CD4-positive, alpha-beta T cell treated with Interleukin-2 at 100 ng/mL for 4 hours (primary cell): ENCODE results near the gene CALCOCO2.
A peak's percentile ranks its signal among the peaks of the same experiment; 100 is the strongest.
"Not testable (repeated sequence)": the region's sequence is repeated elsewhere in the genome, so short reads cannot be mapped to it uniquely, and the experiment has no call there.

Experiments
- DNase-seq: peaks from one replicate; pipeline ENCODE4 v3.0.0-alpha.2; 2020; ENCODE audit warnings: low spot score

CALCOCO2 gene

DNA sequence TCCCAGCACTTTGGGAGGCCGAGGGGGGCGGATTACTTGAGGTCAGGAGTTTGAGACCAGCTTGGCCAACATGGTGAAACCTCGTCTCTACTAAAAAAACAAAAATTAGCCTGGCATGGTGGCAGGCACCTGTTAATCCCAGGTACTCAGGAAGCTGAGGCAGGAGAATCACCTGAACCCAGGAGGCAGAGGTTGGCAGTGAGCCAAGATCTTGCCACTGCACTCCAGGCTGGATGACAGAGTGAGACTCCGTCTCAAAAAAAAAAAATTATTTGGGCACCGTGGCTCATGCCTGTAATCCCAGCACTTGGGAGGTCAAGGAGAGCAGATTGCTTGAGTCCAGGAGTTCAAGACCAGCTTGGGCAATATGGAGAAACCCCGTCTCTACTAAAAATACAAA lies 9.9 kb upstream of the CALCOCO2 start:
- DNase-seq, result not testable (repeated sequence)

DNA sequence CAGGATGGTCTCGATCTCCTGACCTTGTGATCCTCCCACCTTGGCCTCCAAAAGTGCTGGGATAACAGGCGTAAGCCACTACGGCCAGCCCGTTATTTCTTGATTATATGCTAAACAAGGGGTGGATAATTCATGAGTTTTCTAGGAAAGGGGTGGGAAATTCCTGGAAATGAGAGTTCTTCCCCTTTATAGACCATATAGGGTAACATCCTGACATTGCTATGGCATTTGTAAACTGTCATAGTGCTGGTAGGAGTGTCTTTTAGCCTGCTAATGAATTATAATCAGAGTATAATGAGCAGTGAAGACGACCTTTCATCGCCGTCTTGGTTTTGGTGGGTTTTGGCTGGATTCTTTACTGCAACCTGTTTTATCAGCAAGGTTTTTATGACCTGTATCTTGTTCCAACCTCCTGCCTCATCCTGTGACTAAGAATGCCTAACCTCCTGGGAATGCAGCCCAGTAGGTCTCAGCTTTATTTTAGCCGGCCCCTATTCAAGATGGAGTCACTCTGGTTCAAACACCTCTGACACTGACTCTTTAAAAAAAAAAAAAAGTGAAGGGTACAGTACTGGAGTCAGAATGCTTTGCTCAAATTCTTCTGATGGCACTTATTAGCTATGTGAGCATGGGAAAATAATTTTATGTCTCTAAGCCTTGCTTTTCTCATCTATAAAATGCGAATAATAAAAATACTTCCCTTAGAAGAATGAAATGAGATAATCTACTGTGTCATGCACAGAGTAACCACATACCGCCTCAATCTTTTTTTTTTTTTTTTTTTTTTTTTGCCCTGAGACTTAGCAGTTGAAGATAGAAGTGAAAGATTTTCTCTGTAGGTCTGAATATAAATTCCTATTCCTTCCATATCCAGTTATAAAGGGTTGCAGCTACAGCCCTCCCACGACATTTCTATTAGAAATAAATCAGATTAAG lies 5.1 kb upstream of the CALCOCO2 start:
- no peak for DNase-seq

DNA sequence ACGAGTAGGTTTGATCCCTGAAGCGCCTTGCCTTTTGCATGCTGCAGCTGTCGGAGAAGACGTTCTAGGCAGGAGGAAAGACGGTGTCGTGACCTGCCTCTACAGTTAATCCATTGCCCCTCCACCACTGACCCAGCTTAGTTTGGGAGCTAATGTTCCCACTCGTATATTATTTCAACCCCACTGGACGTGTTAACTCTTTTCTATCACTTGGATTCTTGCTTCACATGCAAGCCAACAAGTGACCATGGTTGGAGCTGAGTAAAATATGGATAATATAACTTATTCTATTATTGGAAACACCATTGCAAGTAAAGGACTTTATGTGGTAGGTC lies 681 bp downstream of the CALCOCO2 start:
- DNase-seq, result no peak

DNA sequence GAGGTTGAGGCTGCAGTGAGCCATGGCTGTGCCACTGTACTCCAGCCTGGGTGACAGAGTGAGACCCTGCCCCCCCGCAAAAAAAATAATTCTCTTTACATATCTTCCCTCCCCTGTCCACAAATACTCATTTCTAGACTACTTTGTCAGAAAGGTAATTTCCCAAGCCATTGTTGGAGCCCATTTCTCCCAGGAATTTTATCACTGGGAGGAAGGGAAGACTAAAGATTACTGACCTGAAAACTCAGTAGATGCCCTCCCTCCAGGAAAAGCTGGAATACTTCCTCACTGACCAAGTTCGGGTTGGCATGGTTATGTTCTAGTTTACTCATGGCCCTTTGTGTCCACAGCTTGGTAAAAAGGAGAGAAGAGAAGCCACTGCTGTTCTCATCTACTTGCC lies 4.1 kb downstream of the CALCOCO2 start:
- DNase-seq, result no peak

- peak; percentile 14 for DNase-seq
These were observed 5.1 kb downstream of the CALCOCO2 start for GRCh38 chr17:48835971-48836370.

GRCh38 chr17:48837458-48837857 lies 6.6 kb downstream of the CALCOCO2 start:
- DNase-seq, result peak; percentile 27

DNA sequence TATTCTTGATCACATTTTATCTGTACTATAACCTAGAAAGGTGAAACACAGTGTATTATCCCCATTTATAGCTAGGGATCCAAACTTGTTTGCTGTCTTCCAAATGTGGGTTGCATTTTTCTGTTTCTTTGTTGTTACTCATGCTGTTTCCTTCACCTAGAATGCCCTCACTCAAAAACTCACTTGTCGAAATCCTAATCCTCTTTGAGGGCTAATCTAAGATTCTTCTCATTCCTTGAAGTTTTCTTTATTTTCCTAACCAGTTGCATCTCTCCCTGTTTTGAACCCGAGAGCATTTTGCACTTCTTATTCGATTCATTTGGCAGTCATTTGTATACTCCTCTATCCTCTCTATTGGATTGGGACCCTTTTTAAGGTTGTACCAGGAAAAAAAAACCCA lies 9.6 kb downstream of the CALCOCO2 start:
- no peak for DNase-seq

DNA sequence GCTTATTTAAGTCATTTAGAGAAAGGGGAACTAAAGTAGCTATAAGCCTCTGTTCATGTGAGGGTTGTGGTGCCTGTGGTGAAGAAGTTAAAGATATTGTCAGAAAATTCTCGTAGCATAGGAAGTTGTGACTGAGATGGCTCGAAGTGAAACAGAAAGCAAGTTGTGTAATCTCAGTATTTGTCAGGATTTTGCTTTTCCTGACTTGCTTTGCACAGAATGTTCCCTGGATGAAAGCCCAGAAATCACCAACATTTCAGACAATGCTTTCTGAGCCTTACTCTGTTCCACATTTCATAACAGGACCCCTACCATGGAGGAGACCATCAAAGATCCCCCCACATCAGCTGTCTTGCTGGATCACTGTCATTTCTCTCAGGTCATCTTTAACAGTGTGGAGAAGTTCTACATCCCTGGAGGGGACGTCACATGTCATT lies 10.6 kb downstream of the CALCOCO2 start:
- peak; percentile 58 for DNase-seq

DNA sequence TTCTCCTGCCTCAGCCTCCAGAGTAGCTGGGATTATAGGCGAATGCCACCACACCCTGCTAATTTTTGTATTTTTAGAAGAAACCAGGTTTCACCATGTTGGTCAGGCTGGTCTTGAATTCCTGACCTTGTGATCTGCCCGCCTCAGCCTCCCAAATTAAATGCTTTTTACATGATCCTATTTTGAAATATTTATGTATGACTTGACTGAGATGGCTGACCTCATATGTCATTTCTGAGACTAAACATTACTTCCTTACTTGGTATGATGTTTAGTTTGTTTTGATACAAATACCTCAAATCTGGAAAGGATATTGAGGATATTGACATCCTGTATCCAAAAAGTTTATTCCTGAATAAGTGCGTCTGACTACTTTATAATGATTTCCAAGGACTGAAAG lies 11.9 kb downstream of the CALCOCO2 start:
- DNase-seq, result no peak

DNA sequence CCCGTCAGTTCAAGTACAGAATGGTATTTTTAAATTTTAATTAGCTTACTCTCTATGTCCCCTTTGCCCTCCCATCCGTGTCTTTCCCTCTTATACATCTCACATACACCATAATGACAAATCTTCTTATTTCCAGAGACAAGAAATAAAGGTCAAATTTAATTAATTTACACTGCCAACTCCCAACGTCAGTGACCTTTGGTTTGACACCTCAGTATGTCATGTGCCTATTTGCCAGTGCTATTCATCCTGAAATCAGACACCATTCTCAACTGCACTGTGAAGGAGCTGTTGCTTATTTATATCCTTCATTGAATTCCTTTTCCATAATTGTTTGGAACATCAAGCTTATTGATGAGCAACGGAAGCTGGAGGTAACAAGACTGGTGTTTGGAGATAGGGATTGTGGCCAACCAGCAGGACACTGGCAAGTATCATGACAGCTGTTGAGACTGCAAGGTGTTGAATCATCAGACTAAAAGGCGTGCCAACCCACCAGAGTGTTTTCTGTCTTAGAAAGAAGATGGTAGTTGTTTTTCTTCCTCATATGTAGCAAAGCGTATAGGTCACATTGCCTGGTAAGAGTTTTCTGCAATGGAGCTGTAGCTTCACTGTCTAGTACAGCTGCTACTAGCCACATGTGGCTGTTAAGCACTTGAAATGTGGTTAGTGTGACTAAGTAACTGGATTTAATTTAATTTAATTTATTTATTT lies 12.5 kb downstream of the CALCOCO2 start:
- DNase-seq, result no peak

GRCh38 chr17:48850792-48851323 lies 20.0 kb downstream of the CALCOCO2 start:
- no peak for DNase-seq

- no peak for DNase-seq
These were observed 24.1 kb downstream of the CALCOCO2 start for GRCh38 chr17:48854774-48855476.

- no peak for DNase-seq
These were observed 25.4 kb downstream of the CALCOCO2 start for GRCh38 chr17:48856122-48856821.

GRCh38 chr17:48860034-48860433 lies 29.2 kb downstream of the CALCOCO2 start:
- DNase-seq, result no peak

DNA sequence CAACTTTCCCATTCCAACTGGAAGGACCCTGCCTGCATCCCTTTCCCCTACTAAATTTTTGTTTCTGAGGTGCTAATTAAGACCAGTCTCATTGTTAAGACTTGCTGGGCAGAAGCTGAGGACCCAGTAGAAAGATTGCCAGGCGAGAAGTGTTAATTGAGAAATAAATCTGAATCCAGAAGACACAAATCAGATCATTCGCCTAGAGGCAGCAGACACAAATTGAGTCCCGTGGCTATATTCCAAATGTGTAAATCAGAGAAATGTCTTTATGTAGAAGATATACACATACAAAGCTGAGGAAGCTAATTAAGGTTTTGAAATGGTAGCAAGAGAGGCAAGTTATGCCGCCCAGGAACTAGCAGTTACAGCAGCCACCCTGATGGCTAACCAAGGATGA lies 29.6 kb downstream of the CALCOCO2 start:
- DNase-seq, result no peak

DNA sequence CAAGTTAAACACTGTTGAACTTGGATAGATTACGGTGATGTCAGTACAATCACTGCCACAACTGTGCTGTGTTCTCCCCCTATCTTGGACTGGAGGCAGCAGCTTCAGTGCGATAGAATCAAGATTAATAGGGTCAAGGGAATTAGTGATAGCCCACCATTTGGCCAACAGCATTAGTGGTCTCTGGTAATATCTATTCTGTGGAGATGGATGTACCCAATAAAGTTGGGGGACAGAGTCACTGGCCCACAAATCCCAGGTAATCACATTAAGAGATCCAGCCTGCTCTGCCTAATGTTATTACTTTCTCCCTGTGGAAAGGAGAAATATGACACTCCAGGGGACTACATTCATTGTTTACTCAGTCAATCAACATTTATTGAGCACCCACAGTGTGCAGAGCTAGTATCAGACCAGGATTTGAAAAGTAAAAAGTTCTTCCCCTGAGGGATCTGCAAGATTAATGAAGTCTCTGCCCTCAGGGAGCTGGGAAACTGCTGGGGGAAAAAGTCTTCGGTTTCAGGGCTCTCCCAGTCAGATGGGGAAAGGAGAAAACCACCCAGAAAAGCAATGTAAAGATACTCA lies 38.2 kb downstream of the CALCOCO2 start:
- no peak for DNase-seq

DNA sequence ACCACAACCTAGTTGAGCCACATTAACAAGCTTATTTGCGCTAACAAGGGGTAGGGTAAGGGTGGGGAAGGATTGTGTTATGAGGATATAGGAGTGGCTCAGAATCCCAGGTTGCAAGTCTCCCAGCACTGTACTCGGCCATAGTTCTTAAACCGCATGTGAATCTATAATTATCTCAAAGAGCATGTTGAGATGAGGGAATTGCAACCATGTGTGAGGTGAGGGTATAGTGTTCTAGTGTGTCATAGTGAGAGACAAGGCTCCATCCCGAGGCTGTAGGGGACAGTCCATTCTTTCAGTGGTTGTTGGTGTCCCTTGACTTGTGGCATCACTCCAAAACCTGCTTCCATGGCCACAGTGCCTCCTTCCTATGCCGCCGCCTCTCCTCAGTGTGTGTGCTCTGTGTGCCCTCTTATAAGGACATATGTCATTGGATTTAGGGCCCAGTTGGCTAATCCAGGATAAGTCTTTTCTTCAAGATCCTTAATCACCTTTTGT lies 39.0 kb downstream of the CALCOCO2 start:
- no peak for DNase-seq

GRCh38 chr17:48871035-48871550 lies 40.3 kb downstream of the CALCOCO2 start:
- no peak for DNase-seq

DNA sequence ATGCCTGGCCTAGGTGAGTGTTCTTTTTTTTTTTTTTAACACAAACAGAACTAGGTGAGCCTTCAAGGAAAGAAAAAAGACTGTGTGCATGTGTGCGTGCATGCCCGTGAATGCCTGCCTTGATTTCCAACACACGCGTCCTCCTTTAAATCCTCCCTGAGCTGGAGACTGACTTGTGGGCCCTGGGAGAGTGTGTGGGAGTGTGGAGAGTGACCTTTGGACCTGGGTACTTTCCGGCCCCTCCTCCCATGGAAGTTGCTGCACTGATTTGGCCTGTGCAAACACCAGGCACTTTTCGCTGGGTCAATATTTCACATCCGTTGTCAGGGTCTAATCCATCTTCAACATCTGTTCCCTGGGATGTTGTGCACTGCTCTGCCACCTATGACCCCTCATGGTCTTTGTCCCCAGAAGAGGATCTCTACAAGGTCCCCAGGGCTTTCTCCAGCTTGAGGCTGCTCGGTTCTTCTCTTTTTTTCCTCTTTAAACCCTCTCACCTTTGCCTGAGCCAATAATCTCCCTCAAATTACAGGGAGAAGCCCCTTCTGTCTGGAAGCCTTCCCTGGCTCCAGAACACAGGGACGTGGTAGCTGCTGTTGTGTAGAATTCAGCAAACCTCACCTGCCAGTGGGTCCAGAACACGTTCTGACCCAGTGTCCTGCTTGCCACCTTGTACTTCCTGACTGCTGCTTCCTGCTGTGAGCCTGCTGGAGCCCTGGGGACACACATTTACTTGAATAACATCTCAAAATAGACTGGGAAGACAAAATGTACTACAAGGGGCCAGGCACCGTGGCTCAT lies 40.9 kb downstream of the CALCOCO2 start:
- no peak for DNase-seq

- DNase-seq, result not testable (repeated sequence)
These were observed 41.6 kb downstream of the CALCOCO2 start for GRCh38 chr17:48872409-48872808.
